Breast epithelium (tissue), 4 donors: ENCODE data around the gene PDE4D. TPM values are rescaled to one million over a fixed set of nuclear protein-coding genes. Genes with fewer than 3 reads are reported as not detected.

ENCODE experiments used
- DNase-seq, 2 donors: peaks; one replicate each; pipeline ENCODE4 v3.0.0-alpha.2; 2019; ENCODE audit warnings: low spot score in 2 of 2
- H3K27ac ChIP-seq, 2 donors: fragments of 200-600 bp; sonication (generic) in 1 of 2; one replicate each; pipeline ENCODE4 v1.5.1; 2016 to 2019; ENCODE audit warnings: mild to moderate bottlenecking in 1 of 2
- H3K27me3 ChIP-seq, 2 donors: fragments of 200-600 bp; sonication (generic) in 1 of 2; one replicate each; pipeline versions ENCODE4 v1.5.1 to v1.6.0; 2017 to 2019; ENCODE audit warnings: control low read depth in 1 of 2, mild to moderate bottlenecking in 1 of 2
- H3K36me3 ChIP-seq: fragments of 200-600 bp; one replicate; pipeline ENCODE4 v1.5.1; 2019
- H3K4me1 ChIP-seq, 2 donors: fragments of 200-600 bp; sonication (generic); one replicate each; pipeline ENCODE4 v1.5.1; 2016 to 2019; ENCODE audit warnings: control low read depth in 1 of 2
- H3K4me3 ChIP-seq, 3 donors: fragments of 200-600 bp; sonication (generic); 1 replicate in 2 of 3; 2 replicates in 1 of 3; pipeline ENCODE4 v1.5.1; 2016 to 2019; ENCODE audit warnings: mild to moderate bottlenecking in 3 of 3, moderate library complexity in 2 of 3
- H3K9me3 ChIP-seq, 2 donors: fragments of 200-600 bp; sonication (generic) in 1 of 2; one replicate each; pipeline ENCODE4 v1.5.1; 2016 to 2019; ENCODE audit warnings: control low read depth in 1 of 2
- POLR2A ChIP-seq: fragments of 450-650 bp; IDR thresholded peaks from one replicate; pipeline ENCODE4 v1.6.1; 2016; ENCODE audit warnings: antibody characterized with exemption, mild to moderate bottlenecking, moderate library complexity
- POLR2AphosphoS5 ChIP-seq, 3 donors: sonication (generic); formaldehyde crosslinking; IDR thresholded peaks; one replicate each; pipeline ENCODE4 v1.6.1; 2017; ENCODE audit warnings: antibody characterized with exemption in 3 of 3
- intact Hi-C: fragments of 100-400 bp; cut with DNase I; formaldehyde crosslinking; loops from one replicate; pipeline ENCODE4 v1.15.1; 2023; ENCODE audit warnings: low total_unique reads
- total RNA-seq, 3 donors: library from RNA; depleted of rRNA; stranded (reverse); fragments of >200 nt; gene quantifications; one replicate each; pipeline ENCODE4 v1.1.0, GENCODE V29; 2016
- TF ChIP-seq, protein P1 (sequence below), 3 donors: fragments of 450-650 bp; IDR thresholded peaks; one replicate each; pipeline ENCODE4 v1.5.1; 2016 to 2017; ENCODE audit warnings: antibody characterized with exemption in 3 of 3, mild to moderate bottlenecking in 3 of 3, moderate library complexity in 3 of 3

PDE4D gene
- total RNA-seq, 3 donors from 2014 or later = 14.4 to 37.4 (median 28.2) TPM

DNA sequence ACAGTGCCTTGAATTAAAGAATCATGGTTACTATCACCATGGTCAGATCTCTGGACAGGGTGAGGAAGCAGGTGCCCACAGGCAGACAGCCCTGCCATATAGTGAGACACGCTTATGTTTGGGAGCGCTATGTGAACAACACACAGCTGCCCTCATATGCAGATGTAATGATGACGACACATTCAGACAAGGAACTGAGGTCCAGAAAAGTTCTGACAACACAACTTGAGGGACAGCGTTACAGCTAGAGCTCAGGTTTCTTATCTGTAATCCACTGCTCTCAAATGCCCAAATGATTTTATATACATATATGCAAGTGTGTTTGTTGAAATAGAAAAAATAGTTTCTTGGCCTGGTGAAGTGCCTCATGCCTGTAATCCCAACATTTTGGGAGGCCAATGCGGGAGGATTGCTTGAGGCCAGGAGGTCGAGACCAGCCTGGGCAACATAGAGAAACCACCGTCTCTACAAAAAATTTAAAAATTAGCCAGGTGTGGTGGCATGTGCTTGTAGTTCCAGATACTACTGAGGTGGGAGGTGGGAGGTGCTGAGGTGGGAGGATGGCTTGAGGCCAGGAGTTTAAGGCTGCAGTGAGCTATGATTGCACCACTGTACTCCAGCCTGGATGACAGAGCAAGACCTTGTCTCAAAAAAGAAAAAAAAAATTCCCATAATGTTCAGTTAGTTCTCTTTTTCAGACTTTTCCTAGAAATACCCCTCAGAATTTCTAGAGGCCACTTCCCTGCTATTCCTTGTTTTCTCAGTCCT lies 887.4 kb downstream of the PDE4D start:
- H3K36me3 ChIP-seq = no peaks in the 10 kb centered on the region
- no peak for TF ChIP-seq POLR2AphosphoS5 (IDR thresholded peaks at IDR 0.05)
- TF ChIP-seq, protein P1, sequence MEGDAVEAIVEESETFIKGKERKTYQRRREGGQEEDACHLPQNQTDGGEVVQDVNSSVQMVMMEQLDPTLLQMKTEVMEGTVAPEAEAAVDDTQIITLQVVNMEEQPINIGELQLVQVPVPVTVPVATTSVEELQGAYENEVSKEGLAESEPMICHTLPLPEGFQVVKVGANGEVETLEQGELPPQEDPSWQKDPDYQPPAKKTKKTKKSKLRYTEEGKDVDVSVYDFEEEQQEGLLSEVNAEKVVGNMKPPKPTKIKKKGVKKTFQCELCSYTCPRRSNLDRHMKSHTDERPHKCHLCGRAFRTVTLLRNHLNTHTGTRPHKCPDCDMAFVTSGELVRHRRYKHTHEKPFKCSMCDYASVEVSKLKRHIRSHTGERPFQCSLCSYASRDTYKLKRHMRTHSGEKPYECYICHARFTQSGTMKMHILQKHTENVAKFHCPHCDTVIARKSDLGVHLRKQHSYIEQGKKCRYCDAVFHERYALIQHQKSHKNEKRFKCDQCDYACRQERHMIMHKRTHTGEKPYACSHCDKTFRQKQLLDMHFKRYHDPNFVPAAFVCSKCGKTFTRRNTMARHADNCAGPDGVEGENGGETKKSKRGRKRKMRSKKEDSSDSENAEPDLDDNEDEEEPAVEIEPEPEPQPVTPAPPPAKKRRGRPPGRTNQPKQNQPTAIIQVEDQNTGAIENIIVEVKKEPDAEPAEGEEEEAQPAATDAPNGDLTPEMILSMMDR (IDR thresholded peaks at IDR 0.05) = no peak
- TF ChIP-seq POLR2A = no peak
- H3K4me3 ChIP-seq = no peak overlapping the region
- H3K4me1 ChIP-seq = no peaks in the 10 kb centered on the region
- intact Hi-C loops = no loop called here
- H3K27me3 ChIP-seq = no peaks in the 10 kb centered on the region
- H3K27ac ChIP-seq = no peak overlapping the region
- DNase-seq = no peak
- peaks cover 0 to 2% of the 10 kb centered on the region in 2 donors for H3K9me3 ChIP-seq

DNA sequence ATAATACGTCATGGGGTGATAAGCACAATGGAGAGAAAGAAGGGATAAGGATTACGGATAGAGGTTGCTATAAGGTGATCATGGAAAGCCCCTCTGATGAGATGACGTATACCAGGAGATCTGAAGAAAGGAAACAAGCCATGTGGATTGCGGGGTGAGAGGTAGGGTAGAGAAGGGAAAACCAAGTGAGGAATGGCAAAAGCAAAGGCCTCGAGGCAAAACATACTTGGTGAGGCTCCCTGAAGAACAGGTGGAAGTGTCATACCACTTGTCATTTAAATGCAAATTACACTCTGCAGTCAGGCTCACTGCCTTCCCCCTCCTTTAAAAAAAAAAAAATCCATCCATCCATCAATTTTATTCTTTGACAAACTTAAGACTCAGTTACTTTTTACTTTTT lies 889.9 kb downstream of the PDE4D start:
- DNase-seq = no peak
- Histone ChIP-seq H3K4me1 (no peaks in the 10 kb centered on the region), H3K9me3 (no peaks in the 10 kb centered on the region), H3K4me3 (no peak overlapping the region), H3K27ac (no peak overlapping the region), H3K36me3 (no peaks in the 10 kb centered on the region), H3K27me3 (no peaks in the 10 kb centered on the region)
- TF ChIP-seq, protein P1 (IDR thresholded peaks at IDR 0.05) = no peak
- TF ChIP-seq POLR2AphosphoS5 (IDR thresholded peaks at IDR 0.05) (no peak), POLR2A (no peak)
- intact Hi-C loops = no loop called here

DNA sequence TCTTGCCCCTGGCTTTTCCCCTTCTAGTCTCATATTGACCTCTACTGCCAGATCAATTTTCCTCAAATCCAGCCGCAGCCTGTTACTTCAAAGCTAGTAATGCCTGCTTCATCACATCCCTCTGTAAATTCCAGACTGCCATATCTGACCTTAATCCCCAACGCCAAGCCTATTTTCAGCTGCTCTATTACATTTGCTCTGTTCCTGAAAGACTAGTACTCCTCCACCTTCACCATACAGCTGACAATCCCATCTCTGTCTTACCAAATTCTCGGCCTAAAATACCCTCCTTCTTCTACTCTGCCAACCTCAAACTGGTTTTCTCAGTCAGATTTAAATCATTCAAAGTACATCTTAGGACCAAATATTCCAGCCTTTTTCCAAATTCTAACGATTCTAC lies 890.4 kb downstream of the PDE4D start:
- H3K36me3 ChIP-seq = no peaks in the 10 kb centered on the region
- intact Hi-C loops = no loop called here
- no peaks in the 10 kb centered on the region for H3K9me3 ChIP-seq
- DNase-seq = no peak
- H3K4me3 ChIP-seq = no peak overlapping the region
- H3K27me3 ChIP-seq = no peaks in the 10 kb centered on the region
- TF ChIP-seq, protein P1 (IDR thresholded peaks at IDR 0.05) = no peak
- TF ChIP-seq POLR2A (no peak), POLR2AphosphoS5 (IDR thresholded peaks at IDR 0.05) (no peak)
- H3K4me1 ChIP-seq = no peaks in the 10 kb centered on the region
- H3K27ac ChIP-seq = no peak overlapping the region

DNA sequence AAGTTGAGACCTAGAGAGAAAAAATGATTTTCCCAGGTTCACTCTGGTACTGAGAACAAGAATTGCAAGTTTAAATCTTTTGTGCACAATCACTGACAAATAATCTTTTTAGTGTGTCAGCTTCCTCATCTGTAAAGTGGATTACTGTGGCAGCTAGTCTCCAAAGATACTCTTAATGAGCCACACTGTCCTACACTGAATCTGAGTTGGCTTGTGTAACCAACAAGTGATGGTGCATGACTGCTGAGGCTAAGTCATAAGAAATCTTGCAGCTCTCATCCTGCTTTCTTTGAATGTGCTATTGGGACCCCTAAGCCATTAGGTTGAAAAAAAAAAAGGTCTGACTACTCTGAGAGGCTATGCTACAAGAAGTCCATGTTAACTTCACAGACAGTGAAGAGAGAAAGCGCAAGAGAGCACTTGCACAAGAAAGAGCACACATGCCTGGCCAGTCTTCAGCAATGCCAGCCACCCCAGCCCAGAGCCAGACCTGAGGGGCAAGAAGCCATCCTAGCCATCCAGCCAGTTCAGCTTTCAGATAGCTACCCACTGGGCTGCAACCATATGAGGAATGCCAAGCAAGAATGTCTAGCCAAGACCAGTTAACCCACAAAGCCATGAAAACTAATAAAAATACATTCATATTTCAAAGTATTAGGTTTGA lies 891.2 kb downstream of the PDE4D start:
- no peak for DNase-seq
- TF ChIP-seq POLR2AphosphoS5 (IDR thresholded peaks at IDR 0.05) (no peak), POLR2A (no peak)
- TF ChIP-seq, protein P1 (IDR thresholded peaks at IDR 0.05) = no peak
- H3K4me3 ChIP-seq = no peak overlapping the region
- no peaks in the 10 kb centered on the region for H3K36me3 ChIP-seq
- H3K27me3 ChIP-seq = no peaks in the 10 kb centered on the region
- no peaks in the 10 kb centered on the region for H3K9me3 ChIP-seq
- H3K27ac ChIP-seq = no peak overlapping the region
- no peaks in the 10 kb centered on the region for H3K4me1 ChIP-seq
- intact Hi-C loops = no loop called here

DNA sequence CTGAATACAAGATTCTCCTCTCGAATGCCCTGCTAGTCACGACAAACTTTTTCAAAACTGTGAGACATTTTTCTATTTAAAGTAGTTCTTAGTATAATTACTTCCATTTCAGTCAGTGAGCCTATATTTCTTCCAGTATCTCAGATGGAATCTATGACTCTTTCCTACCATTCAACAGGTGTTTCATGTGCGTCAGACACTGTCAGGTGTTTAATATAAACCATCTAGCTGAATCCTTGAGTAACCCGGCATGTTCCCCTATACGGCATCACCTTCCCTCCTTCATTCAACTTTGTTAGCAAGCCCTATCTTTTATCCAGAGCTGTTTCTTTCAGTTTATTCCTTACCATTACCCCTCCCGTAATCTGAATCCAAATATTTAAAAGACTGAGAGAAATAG lies 891.8 kb downstream of the PDE4D start:
- Histone ChIP-seq H3K27me3 (no peaks in the 10 kb centered on the region), H3K36me3 (no peaks in the 10 kb centered on the region), H3K27ac (no peak overlapping the region), H3K4me3 (no peak overlapping the region), H3K9me3 (no peaks in the 10 kb centered on the region), H3K4me1 (no peaks in the 10 kb centered on the region)
- DNase-seq = no peak
- intact Hi-C loops = no loop called here
- TF ChIP-seq, protein P1 (IDR thresholded peaks at IDR 0.05) = no peak
- TF ChIP-seq POLR2AphosphoS5 (IDR thresholded peaks at IDR 0.05) (no peak), POLR2A (no peak)
